Thyroid gland (tissue), 4 donors: ENCODE data around the gene FCN3. TPM values are rescaled to one million over a fixed set of nuclear protein-coding genes. Genes with fewer than 3 reads are reported as not detected.

Experiments
- DNase-seq, 2 donors: peaks; one replicate each; pipeline ENCODE4 v3.0.0-alpha.2; 2019
- H3K27ac ChIP-seq, 3 donors: fragments of 200-600 bp; sonication (generic); 1 replicate in 2 of 3; 2 replicates in 1 of 3; pipeline ENCODE4 v1.5.1; 2016 to 2019; ENCODE audit warnings: mild to moderate bottlenecking in 1 of 3, moderate library complexity in 1 of 3
- H3K27me3 ChIP-seq: fragments of 200-600 bp; sonication (generic); one replicate; pipeline ENCODE4 v1.5.1; 2019
- H3K36me3 ChIP-seq, 2 donors: fragments of 200-600 bp; sonication (generic); one replicate each; pipeline ENCODE4 v1.5.1; 2016 to 2019
- H3K4me1 ChIP-seq, 2 donors: fragments of 200-600 bp; sonication (generic); one replicate each; pipeline ENCODE4 v1.5.1; 2017 to 2019
- H3K4me3 ChIP-seq, 3 donors: fragments of 200-600 bp; sonication (generic); replicated peaks in 1 of 3; 1 replicate in 2 of 3; 2 replicates in 1 of 3; pipeline ENCODE4 v1.5.1; 2016; ENCODE audit warnings: mild to moderate bottlenecking in 1 of 3
- H3K9me3 ChIP-seq: fragments of 200-600 bp; sonication (generic); one replicate; pipeline ENCODE4 v1.5.1; 2017
- POLR2A ChIP-seq, 2 donors: fragments of 450-650 bp; IDR thresholded peaks; one replicate each; pipeline ENCODE4 v1.6.1; 2017; ENCODE audit warnings: antibody characterized with exemption in 2 of 2, mild to moderate bottlenecking in 2 of 2, moderate library complexity in 1 of 2
- WGBS, 2 donors: methylation state at CpG; one replicate each; pipeline ENCODE4 v1.1.5; 2017; 5-methylcytosine and 5-hydroxymethylcytosine counted together
- intact Hi-C: fragments of 100-400 bp; cut with DNase I; formaldehyde crosslinking; loops from one replicate; pipeline ENCODE4 v1.15.1; 2023
- total RNA-seq, 4 donors: library from RNA; depleted of rRNA; stranded (reverse); fragments of >200 nt; gene quantifications; one replicate each; pipeline ENCODE4 v1.2.3, GENCODE V29; 2016
- TF ChIP-seq, protein P1 (sequence below), 6 experiments: fragments of 200-600 bp in 3 of 6; fragments of 450-650 bp in 3 of 6; sonication (generic) in 3 of 6; IDR thresholded peaks; one replicate each; pipeline ENCODE4 v1.5.1; 2016 to 2019; ENCODE audit warnings: antibody characterized with exemption in 6 of 6, mild to moderate bottlenecking in 2 of 6, inconsistent platforms in 1 of 6, moderate library complexity in 1 of 6

Gene FCN3
- total RNA-seq, 4 donors from 2014 or later: 7.4 to 33.4 (median 10.7) TPM

DNA sequence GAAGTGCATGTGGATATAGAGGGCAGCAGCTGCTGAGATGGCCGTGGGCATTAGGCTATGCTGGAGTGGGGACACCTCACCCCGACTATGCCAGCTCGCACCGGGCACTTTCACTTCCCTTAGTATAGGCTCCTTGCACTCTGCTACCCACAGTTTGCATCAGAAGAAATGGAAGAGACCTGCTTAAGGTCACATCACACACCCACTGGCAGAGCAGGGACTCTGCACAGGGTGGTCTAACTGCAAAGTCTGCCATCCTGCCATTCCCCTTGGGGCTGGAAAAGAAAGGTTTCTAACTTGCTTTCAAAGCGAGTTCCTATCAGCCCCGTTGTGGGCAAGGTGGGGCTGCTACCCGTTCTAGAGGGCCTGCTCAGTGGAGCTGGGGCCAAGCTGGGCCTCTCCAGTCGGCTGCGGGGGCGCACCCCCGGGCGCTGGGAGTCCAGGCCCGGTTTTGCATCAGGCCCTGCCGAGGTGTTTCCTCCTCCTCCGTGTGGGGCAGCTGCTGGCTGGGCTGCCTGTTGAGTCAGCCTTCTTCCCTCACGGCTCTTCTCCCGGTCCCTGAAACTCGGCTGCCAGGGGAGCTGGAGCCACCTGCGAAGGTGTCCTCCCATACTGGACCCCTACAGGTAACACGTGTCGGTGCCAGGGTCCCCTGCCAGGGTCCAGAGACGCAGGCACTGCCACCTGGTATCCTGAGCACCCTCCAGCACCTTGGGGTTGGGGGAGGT is 32.9 kb downstream of the FCN3 start, which contains the start of gene SYTL1:
TSS of gene SYTL1 (plus strand) at position 498 of the 728 bp plus-strand sequence. CDS start 3,313 bp downstream, outside the sequence.
- intact Hi-C loops: no loop called here
- no peaks in the 10 kb centered on the region for H3K9me3 ChIP-seq
- H3K27me3 ChIP-seq: no peaks in the 10 kb centered on the region
- WGBS, 2 donors: 20 to 47% methylated on average over 7 to 14 of the region's 22 CpGs
- H3K27ac ChIP-seq: peak within 1 kb of the TSS in 2 of 3 donors; percentile 17 to 41
- H3K4me3 ChIP-seq: peak within 1 kb of the TSS; percentile 8 to 35 (median 29)
- peaks cover 13 to 25% of the 10 kb centered on the region in 2 donors for H3K4me1 ChIP-seq
- TF ChIP-seq, protein P1, sequence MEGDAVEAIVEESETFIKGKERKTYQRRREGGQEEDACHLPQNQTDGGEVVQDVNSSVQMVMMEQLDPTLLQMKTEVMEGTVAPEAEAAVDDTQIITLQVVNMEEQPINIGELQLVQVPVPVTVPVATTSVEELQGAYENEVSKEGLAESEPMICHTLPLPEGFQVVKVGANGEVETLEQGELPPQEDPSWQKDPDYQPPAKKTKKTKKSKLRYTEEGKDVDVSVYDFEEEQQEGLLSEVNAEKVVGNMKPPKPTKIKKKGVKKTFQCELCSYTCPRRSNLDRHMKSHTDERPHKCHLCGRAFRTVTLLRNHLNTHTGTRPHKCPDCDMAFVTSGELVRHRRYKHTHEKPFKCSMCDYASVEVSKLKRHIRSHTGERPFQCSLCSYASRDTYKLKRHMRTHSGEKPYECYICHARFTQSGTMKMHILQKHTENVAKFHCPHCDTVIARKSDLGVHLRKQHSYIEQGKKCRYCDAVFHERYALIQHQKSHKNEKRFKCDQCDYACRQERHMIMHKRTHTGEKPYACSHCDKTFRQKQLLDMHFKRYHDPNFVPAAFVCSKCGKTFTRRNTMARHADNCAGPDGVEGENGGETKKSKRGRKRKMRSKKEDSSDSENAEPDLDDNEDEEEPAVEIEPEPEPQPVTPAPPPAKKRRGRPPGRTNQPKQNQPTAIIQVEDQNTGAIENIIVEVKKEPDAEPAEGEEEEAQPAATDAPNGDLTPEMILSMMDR (IDR thresholded peaks at IDR 0.05): no peak
- peak in 1 of 2 donors; percentile 15 for TF ChIP-seq POLR2A (IDR thresholded peaks at IDR 0.05)
- DNase-seq: peak; percentile 73 to 78
- no peaks in the 10 kb centered on the region for H3K36me3 ChIP-seq

DNA sequence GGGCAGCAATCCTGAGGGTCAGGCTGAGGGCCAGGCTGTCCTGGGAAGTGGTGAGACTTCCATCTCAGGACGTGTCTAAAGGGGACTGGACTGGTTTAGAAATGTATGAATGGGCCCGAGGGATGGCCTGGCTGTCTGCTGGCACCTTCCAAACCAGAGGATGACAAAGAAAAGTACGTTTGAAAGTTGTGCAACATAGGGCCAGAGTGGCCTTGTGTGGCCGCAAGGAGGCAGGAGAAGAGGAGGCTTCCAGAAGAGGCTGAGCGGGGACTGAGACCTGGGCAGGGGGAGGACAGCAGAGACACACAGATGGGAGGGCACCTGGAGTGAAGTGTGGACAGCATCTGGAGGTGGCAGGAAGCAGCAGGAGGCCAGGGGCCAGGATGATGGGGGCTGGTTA is 35.4 kb downstream of the FCN3 start:
- H3K27ac ChIP-seq: no peak overlapping the region
- H3K4me1 ChIP-seq: peaks cover 13 to 25% of the 10 kb centered on the region in 2 donors
- intact Hi-C loops: no loop called here
- no peaks in the 10 kb centered on the region for H3K27me3 ChIP-seq
- no peaks in the 10 kb centered on the region for H3K9me3 ChIP-seq
- no peak for TF ChIP-seq POLR2A (IDR thresholded peaks at IDR 0.05)
- TF ChIP-seq, protein P1 (IDR thresholded peaks at IDR 0.05): no peak
- WGBS, 2 donors: 67 to 70% methylated on average over 5 of the region's 5 CpGs
- H3K4me3 ChIP-seq: no peak overlapping the region
- H3K36me3 ChIP-seq: peaks cover 5 to 21% of the 10 kb centered on the region in 2 donors
- no peak for DNase-seq

DNA sequence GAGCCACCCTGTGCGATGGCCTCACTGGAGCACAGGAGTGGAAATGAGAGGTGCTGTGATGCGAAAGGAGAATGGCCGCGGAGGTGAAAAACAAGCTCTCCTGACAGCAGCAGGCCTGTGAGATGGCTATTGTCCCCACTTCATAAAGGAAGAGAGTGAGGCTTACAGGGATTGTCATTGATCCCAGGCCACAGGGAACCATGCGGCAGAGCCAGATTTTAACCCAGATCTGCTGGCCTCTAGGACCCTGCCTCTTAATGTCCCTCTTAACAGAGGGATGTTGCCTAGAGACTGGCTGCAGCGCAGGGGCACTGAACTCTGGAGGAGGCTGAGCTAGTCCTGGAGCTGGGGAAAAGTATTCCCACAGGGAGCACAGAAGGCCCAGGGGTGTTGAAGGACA is 35.9 kb downstream of the FCN3 start:
- DNase-seq: no peak
- TF ChIP-seq, protein P1 (IDR thresholded peaks at IDR 0.05): no peak
- TF ChIP-seq POLR2A (IDR thresholded peaks at IDR 0.05): no peak
- Histone ChIP-seq H3K27me3 (no peaks in the 10 kb centered on the region), H3K9me3 (no peaks in the 10 kb centered on the region), H3K27ac (no peak overlapping the region), H3K4me1 (peaks cover 13 to 24% of the 10 kb centered on the region in 2 donors), H3K4me3 (no peak overlapping the region), H3K36me3 (peaks cover 9 to 26% of the 10 kb centered on the region in 2 donors)
- 93 to 94% methylated on average over 6 of the region's 6 CpGs for WGBS, 2 donors
- intact Hi-C loops: no loop called here

DNA sequence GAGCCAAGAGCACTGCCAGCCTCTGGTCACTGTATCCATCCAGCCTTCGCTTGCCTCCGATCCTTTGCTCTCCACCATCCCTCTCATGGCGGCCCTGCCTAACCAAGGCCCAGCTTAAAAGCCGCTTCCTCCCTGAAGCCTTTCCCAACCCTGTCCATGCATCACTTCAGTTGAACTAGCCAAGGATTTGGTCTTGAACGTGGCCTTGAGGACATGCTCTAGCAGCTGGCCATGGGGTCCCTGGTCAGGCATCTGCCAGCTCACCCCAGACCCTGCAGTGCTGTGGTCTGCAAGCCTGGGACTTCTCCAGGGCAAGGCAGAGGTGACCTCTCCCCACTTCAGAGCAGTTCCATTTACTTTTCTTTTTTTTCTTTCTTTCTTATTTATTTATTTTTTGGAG is 37.9 kb downstream of the FCN3 start:
- H3K9me3 ChIP-seq: no peaks in the 10 kb centered on the region
- no peak for DNase-seq
- no peaks in the 10 kb centered on the region for H3K27me3 ChIP-seq
- TF ChIP-seq POLR2A (IDR thresholded peaks at IDR 0.05): no peak
- TF ChIP-seq, protein P1 (IDR thresholded peaks at IDR 0.05): no peak
- WGBS, 2 donors: 97 to 98% methylated on average over 5 of the region's 5 CpGs
- no peak overlapping the region for H3K27ac ChIP-seq
- peaks cover 10 to 36% of the 10 kb centered on the region in 2 donors for H3K36me3 ChIP-seq
- peaks cover 4 to 7% of the 10 kb centered on the region in 2 donors for H3K4me1 ChIP-seq
- intact Hi-C loops: no loop called here
- no peak overlapping the region for H3K4me3 ChIP-seq
